AG04450 (cell line): Measurements from ENCODE around the gene SPTA1. TPM values are rescaled to one million over a fixed set of nuclear protein-coding genes. Genes with fewer than 3 reads are reported as not detected.

ENCODE experiments used
- CTCF ChIA-PET: fragments of 300-600, 350-600 bp; formaldehyde crosslinking; extraction: SDS; loops from one replicate; lab custom pipeline; 2022; ENCODE audit warnings: antibody characterized with exemption, inconsistent platforms; lab: Charles Lee
- POLR2A ChIA-PET: fragments of 350-600 bp; formaldehyde crosslinking; extraction: SDS; loops from one replicate; lab custom pipeline; 2021; ENCODE audit warnings: antibody characterized with exemption, inconsistent platforms; lab: Yijun Ruan, JAX
- DNase-seq: peaks from one replicate; pipeline ENCODE4 v3.0.0-alpha.2; 2011; ENCODE audit warnings: low read depth, low spot score
- H3K27ac ChIP-seq: one replicate; pipeline ENCODE4 v1.5.1; 2012; ENCODE audit warnings: low read depth, low read length, control low read depth
- H3K27me3 ChIP-seq: one replicate; pipeline ENCODE4 v1.6.0; 2012; ENCODE audit warnings: low read length; ENCODE audit not compliant: control insufficient read depth, insufficient read depth
- H3K4me3 ChIP-seq: 2 replicates; pipeline ENCODE4 v1.5.1; 2011; ENCODE audit warnings: mild to moderate bottlenecking, low read depth, low read length, control low read depth
- H3K9me3 ChIP-seq: 2 replicates; pipeline ENCODE4 v1.5.1; 2012; ENCODE audit warnings: low read length; ENCODE audit not compliant: control insufficient read depth, insufficient read depth
- polyA plus RNA-seq: library from polyadenylated mRNA; depleted of rRNA; stranded (reverse); fragments of >200 nt; gene quantifications from 2 replicates; pipeline ENCODE4 v1.2.3, GENCODE V29; 2011
- TF ChIP-seq, protein P1 (sequence below): IDR thresholded peaks from 2 replicates; pipeline ENCODE4 v1.5.1; 2011; ENCODE audit warnings: low read depth, low read length, control low read depth, inconsistent platforms

Gene SPTA1
- polyA plus RNA-seq, 1 experiment, result not detected

DNA sequence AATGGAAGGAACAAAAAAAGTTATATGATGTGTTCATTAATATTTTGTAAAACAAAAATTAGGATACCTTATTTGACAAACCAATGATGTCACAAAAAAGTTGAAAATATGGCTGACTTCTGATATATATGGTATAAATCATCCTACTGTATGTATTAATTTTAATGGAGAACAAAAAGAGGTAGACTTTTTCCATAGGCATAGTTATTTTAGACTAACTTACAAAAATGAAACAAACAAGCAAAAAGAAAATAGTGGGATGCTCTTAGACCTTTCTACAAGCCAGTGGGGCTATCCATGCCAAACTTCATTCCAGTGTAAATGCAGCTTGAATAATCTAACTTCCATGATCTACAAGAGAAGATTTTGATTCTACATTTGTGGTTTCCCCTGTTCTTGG, 522 bp upstream of the SPTA1 start:
- POLR2A ChIA-PET, result no interaction called here
- CTCF ChIA-PET, result no interaction called here
- no peaks in the 10 kb centered on the region for H3K27me3 ChIP-seq

DNA sequence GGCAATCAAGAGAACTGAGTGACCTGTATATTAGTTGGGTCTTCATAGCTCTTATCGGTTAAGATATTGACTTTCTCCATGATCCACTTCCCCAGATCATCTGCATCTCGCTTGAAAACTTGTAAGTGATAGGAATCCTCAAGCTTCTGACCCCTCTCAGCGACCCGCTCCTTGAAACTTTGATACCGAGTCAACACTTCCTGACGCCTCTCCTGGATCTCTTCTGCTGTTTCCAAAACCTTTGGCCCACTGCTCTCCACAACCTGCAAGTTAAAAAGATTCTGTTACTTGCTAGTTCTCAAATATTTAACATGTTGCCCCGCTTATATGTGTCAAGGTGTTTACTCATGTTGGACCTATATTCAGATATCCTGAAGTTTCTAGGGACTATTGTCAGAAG, 1.4 kb downstream of the SPTA1 start:
- ChIA-PET POLR2A (no interaction called here), CTCF (no interaction called here)

More for the DNA sequence above, 522 bp upstream of the SPTA1 start:
- no peak overlapping the region for H3K27ac ChIP-seq
- no peak overlapping the region for H3K4me3 ChIP-seq
- H3K9me3 ChIP-seq, result no peaks in the 10 kb centered on the region
- no peak for DNase-seq
- TF ChIP-seq, protein P1, sequence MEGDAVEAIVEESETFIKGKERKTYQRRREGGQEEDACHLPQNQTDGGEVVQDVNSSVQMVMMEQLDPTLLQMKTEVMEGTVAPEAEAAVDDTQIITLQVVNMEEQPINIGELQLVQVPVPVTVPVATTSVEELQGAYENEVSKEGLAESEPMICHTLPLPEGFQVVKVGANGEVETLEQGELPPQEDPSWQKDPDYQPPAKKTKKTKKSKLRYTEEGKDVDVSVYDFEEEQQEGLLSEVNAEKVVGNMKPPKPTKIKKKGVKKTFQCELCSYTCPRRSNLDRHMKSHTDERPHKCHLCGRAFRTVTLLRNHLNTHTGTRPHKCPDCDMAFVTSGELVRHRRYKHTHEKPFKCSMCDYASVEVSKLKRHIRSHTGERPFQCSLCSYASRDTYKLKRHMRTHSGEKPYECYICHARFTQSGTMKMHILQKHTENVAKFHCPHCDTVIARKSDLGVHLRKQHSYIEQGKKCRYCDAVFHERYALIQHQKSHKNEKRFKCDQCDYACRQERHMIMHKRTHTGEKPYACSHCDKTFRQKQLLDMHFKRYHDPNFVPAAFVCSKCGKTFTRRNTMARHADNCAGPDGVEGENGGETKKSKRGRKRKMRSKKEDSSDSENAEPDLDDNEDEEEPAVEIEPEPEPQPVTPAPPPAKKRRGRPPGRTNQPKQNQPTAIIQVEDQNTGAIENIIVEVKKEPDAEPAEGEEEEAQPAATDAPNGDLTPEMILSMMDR, result no peak

DNA sequence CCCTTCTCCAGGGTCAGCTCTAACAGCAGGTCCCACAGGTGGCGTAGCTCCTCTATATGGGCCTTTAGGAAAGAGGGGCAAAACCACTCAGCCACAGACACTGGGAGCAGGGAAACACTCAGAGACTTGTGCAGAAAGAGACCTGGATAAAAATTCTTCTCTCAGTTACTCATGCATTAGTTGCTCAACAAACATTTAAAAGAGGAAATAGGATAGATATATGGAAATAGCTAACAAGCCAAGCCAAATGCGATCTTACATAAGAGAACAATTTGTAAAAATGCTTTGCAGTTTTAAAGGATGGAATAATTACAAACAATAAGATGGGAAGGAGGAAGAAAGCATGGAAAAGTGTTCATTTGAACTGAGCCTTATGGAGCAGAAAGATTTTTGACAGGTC, 4.9 kb downstream of the SPTA1 start:
- Histone ChIP-seq H3K27me3 (no peaks in the 10 kb centered on the region), H3K4me3 (no peak overlapping the region), H3K9me3 (no peaks in the 10 kb centered on the region), H3K27ac (no peak overlapping the region)
- DNase-seq, result no peak
- CTCF ChIA-PET, result no interaction called here
- TF ChIP-seq, protein P1, result no peak
- POLR2A ChIA-PET, result no interaction called here

More for the DNA sequence above, 1.4 kb downstream of the SPTA1 start:
- TF ChIP-seq, protein P1, result no peak
- H3K9me3 ChIP-seq, result no peaks in the 10 kb centered on the region
- H3K4me3 ChIP-seq, result no peak overlapping the region
- no peak for DNase-seq
- H3K27ac ChIP-seq, result no peak overlapping the region
- H3K27me3 ChIP-seq, result no peaks in the 10 kb centered on the region

DNA sequence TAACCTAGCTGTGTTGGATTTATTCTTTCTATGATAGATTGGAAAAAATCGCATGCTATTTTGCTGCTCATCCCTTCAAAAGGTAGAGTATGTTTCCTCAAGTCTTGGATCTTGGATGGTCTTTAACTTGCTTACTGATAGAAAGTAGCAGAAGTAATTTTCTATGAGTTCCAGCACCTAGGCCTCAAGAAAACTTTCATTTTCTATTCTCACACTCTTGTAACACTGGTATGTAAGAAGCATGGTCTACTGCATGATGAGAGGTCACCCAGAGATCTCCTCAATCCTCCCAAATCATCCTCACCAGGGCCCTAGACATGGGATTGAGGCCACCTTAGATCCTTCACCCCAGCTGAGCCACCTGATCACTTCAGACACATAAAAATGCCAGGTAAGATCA, 7.2 kb downstream of the SPTA1 start:
- H3K27ac ChIP-seq, result no peak overlapping the region
- no peaks in the 10 kb centered on the region for H3K27me3 ChIP-seq
- DNase-seq, result no peak
- ChIA-PET CTCF (no interaction called here), POLR2A (no interaction called here)
- no peak overlapping the region for H3K4me3 ChIP-seq
- TF ChIP-seq, protein P1, result no peak
- no peaks in the 10 kb centered on the region for H3K9me3 ChIP-seq

DNA sequence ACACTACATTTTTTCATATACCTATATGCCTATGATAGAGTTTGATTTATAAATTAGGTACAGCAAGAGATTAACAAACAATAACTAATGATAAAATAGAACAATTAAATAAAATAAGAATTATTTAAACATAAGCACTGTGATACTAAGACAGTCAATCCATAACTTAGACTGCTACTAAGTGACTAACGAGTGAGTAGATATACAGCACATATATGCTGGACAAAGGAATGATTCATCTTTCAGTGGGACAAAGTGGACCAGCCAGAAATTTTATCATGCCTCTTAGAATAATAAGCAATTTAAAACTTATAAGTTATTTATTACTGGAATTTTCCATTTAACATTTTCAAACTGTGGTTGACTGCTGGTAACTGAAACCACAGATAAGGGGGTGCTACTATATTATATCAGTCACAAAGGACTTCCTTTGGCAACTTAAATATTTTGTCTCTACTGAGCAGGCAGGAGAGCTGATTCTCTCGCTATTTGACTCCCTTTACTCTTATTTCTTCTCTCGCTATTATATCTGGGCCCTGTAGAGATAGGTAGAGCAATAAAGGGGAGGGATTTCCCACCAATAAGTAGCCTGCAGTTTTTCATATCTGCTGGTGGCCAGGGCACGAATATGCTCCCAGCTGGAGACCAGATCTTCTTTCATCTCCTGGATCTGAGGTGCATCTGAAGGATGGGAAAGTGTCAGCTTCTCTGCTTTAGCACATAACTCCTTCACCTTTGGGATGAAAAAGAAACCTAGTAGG, 10.8 kb downstream of the SPTA1 start:
- Histone ChIP-seq H3K9me3 (no peaks in the 10 kb centered on the region), H3K27ac (no peak overlapping the region), H3K27me3 (no peaks in the 10 kb centered on the region), H3K4me3 (no peak overlapping the region)
- POLR2A ChIA-PET, result no interaction called here
- CTCF ChIA-PET, result no interaction called here
- no peak for DNase-seq
- TF ChIP-seq, protein P1, result no peak
